Measurements from ENCODE around the gene ANKRD40.

GRCh38 chr17:50739098-50739497, 31.4 kb upstream of the ANKRD40 start:
- no peak for TF ChIP-seq ZNF274 (IDR thresholded peaks at IDR 0.05; ENCODE audit: low read depth, low read length)
- no peak for TF ChIP-seq SUZ12 (IDR thresholded peaks at IDR 0.05; ENCODE audit: extremely low read depth, insufficient read depth, insufficient read length)
